T1000 (cell line): ENCODE data around the gene ASGR2.
A peak's percentile ranks its signal among the peaks of the same experiment; 100 is the strongest.

ENCODE experiments used
- DNase-seq: peaks from one replicate; lab custom pipeline; 2025; ENCODE audit warnings: mixed read lengths; lab: John Stamatoyannopoulos, UW

The ASGR2 gene

DNA sequence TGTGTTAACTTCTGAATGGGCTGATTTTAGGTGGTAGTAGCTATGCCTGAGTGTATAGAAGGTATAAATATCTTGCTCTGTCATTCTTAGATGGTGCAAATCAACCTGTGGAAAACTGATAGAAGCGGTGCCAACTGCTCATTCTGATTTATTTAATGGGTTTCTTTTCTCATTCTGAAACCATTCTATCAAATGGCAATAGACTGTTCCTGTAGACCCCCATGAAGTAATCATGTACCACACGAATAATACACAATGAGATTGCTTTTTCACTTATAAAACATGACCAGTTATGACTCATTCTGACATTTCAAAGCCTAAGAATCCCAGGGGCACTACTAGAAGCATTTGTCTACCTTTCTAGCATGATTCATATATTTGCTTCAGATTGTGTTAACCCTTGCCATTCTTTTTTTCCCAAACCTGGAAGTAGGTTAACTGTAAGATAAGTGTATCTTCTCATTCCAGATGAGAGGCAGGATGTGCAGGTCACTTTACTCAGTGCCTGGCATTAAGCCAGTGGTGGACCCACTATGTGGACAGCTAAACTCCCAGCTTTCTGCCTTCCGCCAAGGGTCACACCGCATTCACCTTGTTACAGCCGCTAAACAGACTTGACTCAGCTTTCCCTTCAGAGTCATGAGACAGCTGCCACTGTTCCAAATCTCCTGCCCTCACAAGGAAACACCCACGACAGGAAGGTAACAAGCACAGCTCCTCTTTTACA lies 54.3 kb downstream of the ASGR2 start:
- DNase-seq = peak; percentile 61

DNA sequence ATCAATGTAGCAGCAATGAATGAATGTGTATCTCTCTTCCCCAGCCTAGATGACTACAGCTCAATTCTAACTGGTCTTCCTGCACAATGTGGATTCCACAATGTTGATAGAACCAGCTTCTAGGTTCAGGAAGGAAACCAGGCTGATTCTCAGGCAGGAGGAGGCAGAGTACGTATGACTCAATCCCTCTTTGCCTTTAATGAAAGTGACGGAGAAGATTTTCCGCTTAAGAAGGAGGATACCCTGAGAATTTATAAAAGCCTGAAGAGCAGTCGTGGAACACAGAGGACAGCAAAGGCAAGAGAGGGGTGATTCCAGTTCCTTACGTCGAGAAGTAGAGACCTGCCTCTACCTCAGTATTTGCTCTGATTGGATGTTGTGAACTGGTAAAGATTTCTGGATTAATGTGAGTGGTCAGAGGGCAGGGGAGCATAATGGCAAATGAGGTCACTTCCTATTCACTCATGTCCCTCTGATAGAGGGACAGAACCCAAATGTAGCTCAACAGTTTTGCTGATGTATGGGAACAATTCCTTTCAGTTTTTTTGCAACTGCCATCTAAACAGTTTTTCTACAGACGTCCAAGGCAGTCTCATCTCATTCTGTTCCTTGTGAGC lies 55.7 kb downstream of the ASGR2 start:
- DNase-seq = no peak

DNA sequence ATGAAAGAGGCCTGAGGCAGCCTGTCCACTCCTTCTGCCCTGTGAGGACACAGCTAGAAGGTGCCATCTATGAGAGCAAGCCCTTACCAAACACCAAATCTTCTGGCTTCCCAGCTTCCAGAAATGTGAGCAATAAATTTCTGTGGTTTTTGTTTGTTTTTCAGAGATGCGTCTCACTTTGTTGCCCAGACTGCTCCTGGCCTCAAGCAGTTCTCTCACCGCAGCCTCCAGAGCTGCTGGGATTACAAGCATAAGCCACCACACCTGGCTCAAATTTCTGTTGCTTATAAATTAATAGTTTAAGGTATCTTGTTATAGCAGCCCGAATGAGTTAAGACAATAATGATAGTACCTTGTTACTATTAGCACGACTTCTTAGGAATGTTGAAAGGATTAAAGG lies 58.2 kb downstream of the ASGR2 start:
- no peak for DNase-seq
